HG03469 (cell line): Measurements from ENCODE around the gene TRABD2B.

Source experiments
- ATAC-seq: cut with Tn5 transposase; IDR thresholded peaks from one replicate; pipeline ENCODE4 v1.9.1; 2021; ENCODE audit warnings: mild to moderate bottlenecking, moderate library complexity, moderate number of reproducible peaks; ENCODE audit not compliant: unreplicated experiment

TRABD2B gene

DNA sequence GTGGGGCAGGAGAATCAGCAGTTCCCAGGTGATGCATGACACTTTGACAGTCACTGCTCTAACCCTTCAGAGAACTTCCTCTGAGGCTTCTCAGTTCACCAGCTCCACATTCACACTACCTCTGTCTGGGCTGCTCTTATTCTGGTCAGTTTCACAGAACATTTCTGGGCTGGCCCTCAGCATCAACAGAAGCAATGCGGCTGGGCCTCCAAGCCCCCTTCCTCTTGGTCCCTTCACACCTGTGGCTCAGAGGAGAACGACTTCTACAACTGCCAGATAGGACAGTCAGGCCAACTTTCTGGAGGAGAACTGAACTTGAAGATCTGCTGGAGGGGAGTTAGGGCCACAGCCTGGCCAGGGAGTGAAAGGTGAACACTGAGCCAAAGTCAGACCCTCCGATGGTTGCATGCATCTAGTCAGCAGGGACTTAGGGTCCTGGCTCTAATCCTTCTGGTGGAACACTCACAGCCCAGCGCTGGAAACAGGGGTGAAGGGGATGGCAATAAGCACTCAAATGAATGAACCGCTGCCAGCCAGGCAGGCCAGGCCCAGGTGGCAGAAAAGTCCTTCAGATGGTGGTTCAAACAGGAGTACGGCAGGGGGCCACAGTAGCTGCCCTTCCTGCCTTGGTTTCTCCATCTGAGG lies 285.2 kb downstream of the TRABD2B start:
- no peak for ATAC-seq

DNA sequence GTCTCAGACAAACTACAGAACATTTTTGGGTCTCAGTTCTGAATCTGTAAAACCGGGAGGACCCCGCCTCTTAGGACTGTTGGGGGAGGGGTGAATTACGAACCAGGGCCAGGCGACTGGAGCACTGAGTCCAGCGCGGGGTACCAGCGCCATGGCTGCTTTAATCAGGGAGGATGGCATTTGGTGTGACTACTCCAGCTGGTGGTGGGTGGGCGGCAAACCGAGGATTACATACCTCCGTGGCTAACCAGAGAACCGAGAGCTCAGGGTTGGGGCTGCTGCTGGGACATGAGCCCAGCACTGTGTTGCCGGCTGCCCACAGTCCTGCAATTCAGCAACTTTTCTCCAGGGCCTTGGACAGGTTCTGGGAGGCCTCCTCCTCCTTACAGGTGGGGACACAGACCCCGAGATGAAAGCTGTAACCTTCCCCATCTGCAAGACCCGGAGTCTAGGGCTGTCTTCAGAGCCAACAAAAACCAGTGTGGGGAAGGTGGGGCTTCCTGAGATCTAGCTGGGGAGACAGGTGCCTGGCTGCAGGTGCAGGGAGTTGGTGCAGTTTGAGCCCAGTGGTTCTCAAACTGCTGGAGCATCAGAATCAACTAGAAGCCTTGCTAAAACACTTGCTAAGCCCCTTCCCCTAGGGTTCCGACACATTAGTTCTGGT lies 285.9 kb downstream of the TRABD2B start:
- no peak for ATAC-seq
